ENCODE measurements around the gene FPR3. TPM values are rescaled to one million over a fixed set of nuclear protein-coding genes. Genes with fewer than 3 reads are reported as not detected.

FPR3 gene, protein sequence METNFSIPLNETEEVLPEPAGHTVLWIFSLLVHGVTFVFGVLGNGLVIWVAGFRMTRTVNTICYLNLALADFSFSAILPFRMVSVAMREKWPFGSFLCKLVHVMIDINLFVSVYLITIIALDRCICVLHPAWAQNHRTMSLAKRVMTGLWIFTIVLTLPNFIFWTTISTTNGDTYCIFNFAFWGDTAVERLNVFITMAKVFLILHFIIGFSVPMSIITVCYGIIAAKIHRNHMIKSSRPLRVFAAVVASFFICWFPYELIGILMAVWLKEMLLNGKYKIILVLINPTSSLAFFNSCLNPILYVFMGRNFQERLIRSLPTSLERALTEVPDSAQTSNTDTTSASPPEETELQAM
- polyA plus RNA-seq (2013, experiment 1 of 2), result not detected
- not detected for polyA plus RNA-seq (2013, experiment 2 of 2)

DNA sequence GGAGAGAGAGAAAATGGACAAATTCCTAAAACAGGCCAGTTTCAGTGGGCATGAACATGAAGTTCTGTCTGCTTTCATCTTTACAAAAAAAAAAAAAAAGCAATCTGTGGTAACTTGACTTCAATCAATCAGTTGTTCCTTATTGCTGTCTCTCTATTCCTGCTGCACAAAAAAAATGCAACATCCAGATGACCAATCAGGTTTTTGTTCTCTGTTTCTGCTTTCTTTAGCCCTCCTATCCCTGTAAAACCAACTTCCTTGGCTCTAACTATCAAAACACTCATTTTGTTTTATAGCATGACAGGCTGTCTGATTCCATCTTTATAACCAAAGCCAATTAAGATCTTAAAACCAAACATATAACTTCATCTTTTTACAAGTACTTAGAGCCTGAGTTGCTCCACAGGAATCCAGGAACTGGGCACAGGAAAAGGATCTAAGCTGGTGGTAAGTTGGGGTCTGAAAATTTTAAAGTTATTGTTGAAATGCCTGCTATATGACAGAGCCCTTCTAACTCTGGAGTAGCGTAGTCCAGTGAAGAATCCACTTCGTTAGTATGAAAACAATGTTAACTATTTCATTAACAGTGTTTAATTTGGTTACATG, at the start of gene FPR3:
FPR3 (plus strand) TSS at position 273 of the 606 bp plus-strand sequence. CDS start 28,592 bp downstream, outside the sequence.
- no peak within 1 kb of the TSS for H3K27ac ChIP-seq (ENCODE audit: low read depth, low read length, severe bottlenecking)
- H3K4me1 ChIP-seq (ENCODE audit: control insufficient read depth, insufficient read depth, low read length, poor library complexity, severe bottlenecking), result no peaks in the 10 kb centered on the region
- no peaks in the 10 kb centered on the region for H3K36me3 ChIP-seq (ENCODE audit: control insufficient read depth, insufficient read depth, low read length)
- 60% methylated on average over 1 of the region's 2 CpGs; no CpG with 5 or more reads in 1 of the 2 experiments for WGBS, 2 experiments (ENCODE audit: insufficient coverage in 2 of 2)
- H3K9me3 ChIP-seq (ENCODE audit: control insufficient read depth, low read length), result peaks cover 44% of the 10 kb centered on the region
- H3K4me3 ChIP-seq (ENCODE audit: extremely low read depth, insufficient read depth, low read length, poor library complexity, severe bottlenecking), result no peak within 1 kb of the TSS

DNA sequence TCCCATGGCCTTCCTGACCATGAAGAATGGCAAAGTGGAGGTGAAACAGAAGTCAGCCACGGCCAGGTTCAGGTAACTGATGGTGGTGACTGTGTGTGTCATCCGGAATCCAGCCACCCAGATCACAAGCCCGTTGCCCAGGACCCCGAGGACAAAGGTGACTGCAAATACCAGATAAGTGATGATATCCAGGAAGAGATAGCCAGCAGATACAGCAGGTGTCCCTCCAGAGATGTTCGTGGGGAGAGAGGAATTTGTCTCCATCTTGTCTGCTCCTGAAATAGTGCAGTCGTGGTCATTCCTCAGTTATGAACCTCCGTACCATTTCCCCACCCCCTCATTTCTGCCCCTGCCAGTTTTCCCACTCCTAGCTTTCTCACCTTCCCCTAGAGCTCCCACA, 48.2 kb upstream of the FPR3 start:
- Histone ChIP-seq H3K4me3 (ENCODE audit: extremely low read depth, insufficient read depth, low read length, poor library complexity, severe bottlenecking) (no peak overlapping the region), H3K36me3 (ENCODE audit: control insufficient read depth, insufficient read depth, low read length) (no peaks in the 10 kb centered on the region), H3K9me3 (ENCODE audit: control insufficient read depth, low read length) (no peaks in the 10 kb centered on the region), H3K4me1 (ENCODE audit: control insufficient read depth, insufficient read depth, low read length, poor library complexity, severe bottlenecking) (no peaks in the 10 kb centered on the region), H3K27ac (ENCODE audit: low read depth, low read length, severe bottlenecking) (no peak overlapping the region)
- 84 to 92% methylated on average over 6 to 7 of the region's 7 CpGs for WGBS, 2 experiments (ENCODE audit: insufficient coverage in 2 of 2)

DNA sequence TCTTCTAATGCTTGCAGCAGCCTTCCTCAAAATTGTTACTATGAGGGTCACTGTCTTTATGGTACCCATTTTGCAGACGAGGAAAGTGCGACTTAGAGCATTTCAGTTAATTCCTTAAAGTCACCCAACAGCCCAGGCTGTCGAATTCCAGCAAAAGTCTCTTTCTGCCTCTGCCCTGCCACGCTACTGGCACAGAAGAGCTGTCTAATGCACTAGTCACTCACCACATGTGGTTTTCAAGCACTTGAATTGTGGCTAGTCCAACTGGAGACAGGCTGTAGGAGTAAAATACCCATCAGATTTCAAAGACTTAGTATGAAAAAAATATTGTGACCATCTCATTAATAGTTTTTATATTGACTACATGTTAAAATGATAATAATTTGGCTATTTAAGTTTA, 45.0 kb upstream of the FPR3 start:
- 55 to 70% methylated on average over 2 to 4 of the region's 4 CpGs for WGBS, 2 experiments (ENCODE audit: insufficient coverage in 2 of 2)
- Histone ChIP-seq H3K4me3 (ENCODE audit: extremely low read depth, insufficient read depth, low read length, poor library complexity, severe bottlenecking) (no peak overlapping the region), H3K9me3 (ENCODE audit: control insufficient read depth, low read length) (no peaks in the 10 kb centered on the region), H3K36me3 (ENCODE audit: control insufficient read depth, insufficient read depth, low read length) (no peaks in the 10 kb centered on the region), H3K4me1 (ENCODE audit: control insufficient read depth, insufficient read depth, low read length, poor library complexity, severe bottlenecking) (no peaks in the 10 kb centered on the region), H3K27ac (ENCODE audit: low read depth, low read length, severe bottlenecking) (no peak overlapping the region)

DNA sequence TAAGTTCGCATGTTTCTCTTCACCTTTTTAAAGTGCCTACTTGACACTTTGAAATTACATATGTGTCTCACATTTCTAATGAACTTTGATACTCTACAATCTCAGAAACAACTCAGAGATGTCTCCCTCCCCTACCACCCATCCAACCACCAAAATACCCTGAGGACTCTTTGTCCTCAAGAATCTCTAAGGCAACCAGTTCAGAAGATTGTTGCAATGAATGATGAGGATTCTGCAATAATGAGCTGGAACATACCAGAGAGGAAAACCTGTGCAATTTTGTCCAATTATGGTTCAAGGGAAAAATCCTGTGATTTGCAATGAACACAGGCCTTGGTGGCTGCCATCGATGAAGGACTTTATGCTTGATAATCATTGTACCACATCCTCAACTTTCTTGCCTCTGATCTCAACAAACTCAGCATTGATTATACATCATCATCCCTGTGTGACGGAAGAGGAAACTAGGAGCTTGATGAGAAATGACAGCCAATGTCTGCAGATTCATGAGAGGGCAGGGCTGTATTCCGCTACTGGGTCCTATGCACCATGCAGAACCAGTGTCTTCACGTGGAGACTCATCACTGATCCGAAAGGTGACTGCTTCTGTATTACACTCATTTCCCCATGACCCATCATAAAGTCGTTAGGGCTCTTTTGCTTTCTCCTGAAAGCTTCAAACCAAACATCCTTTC, 44.4 kb upstream of the FPR3 start:
- Histone ChIP-seq H3K4me1 (ENCODE audit: control insufficient read depth, insufficient read depth, low read length, poor library complexity, severe bottlenecking) (no peaks in the 10 kb centered on the region), H3K9me3 (ENCODE audit: control insufficient read depth, low read length) (no peaks in the 10 kb centered on the region), H3K4me3 (ENCODE audit: extremely low read depth, insufficient read depth, low read length, poor library complexity, severe bottlenecking) (no peak overlapping the region), H3K36me3 (ENCODE audit: control insufficient read depth, insufficient read depth, low read length) (no peaks in the 10 kb centered on the region), H3K27ac (ENCODE audit: low read depth, low read length, severe bottlenecking) (no peak overlapping the region)
- 83 to 88% methylated on average over 4 to 5 of the region's 7 CpGs for whole genome bisulfite sequencing, 2 experiments (ENCODE audit: insufficient coverage in 2 of 2)

DNA sequence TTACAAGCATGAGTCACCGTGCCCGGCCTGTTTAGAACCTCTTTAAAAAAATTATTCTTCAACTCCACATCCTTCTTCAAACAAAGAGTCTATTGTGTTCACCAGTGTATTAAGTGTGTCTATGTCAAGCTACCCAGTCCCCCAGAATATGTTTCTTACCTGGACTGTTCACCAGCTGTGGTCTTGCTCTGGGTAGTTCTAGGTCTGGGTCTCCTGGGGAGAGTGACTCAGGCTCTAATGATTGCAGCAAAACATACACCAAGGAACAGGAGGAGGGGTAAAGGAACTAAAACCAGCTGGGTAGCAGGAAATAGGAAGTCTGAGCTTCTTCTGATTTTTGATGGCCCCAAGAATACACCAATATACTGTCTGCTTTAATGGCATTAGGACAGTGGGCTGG, 43.3 kb upstream of the FPR3 start, which contains the start of gene FPR1:
FPR1 (minus strand) TSS at position 224 of the 400 bp plus-strand sequence. CDS start 4,884 bp downstream, outside the sequence.
- Histone ChIP-seq H3K4me3 (ENCODE audit: extremely low read depth, insufficient read depth, low read length, poor library complexity, severe bottlenecking) (no peak within 1 kb of the TSS), H3K27ac (ENCODE audit: low read depth, low read length, severe bottlenecking) (no peak within 1 kb of the TSS), H3K4me1 (ENCODE audit: control insufficient read depth, insufficient read depth, low read length, poor library complexity, severe bottlenecking) (no peaks in the 10 kb centered on the region), H3K9me3 (ENCODE audit: control insufficient read depth, low read length) (peaks cover 11% of the 10 kb centered on the region), H3K36me3 (ENCODE audit: control insufficient read depth, insufficient read depth, low read length) (no peaks in the 10 kb centered on the region)
- WGBS, 2 experiments (ENCODE audit: insufficient coverage in 2 of 2), result 80% methylated on average over 1 of the region's 2 CpGs; no CpG with 5 or more reads in 1 of the 2 experiments

DNA sequence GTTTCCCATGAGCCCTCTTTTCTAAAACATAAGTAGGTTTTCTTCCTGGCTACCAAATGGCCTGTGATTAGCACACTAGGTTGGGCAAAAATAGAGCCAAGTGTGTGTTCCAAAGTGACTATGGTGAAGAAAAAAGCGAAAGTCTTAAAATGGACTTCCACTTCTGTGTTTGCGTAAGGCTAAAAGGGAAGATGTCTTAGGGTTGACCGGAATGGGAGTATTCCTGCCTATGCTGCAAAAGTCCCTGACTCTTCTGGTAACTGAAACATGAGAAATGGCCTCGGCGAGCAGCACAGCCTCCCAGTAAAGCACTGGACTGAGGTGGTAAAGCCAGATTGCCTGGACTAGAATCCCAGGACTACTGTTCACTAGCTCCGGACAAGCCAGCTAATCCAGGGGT, 40.8 kb upstream of the FPR3 start:
- H3K9me3 ChIP-seq (ENCODE audit: control insufficient read depth, low read length), result peaks cover 13% of the 10 kb centered on the region
- no peak overlapping the region for H3K27ac ChIP-seq (ENCODE audit: low read depth, low read length, severe bottlenecking)
- WGBS, 2 experiments (ENCODE audit: insufficient coverage in 2 of 2), result 85 to 90% methylated on average over 6 of the region's 6 CpGs
- no peak overlapping the region for H3K4me3 ChIP-seq (ENCODE audit: extremely low read depth, insufficient read depth, low read length, poor library complexity, severe bottlenecking)
- no peaks in the 10 kb centered on the region for H3K36me3 ChIP-seq (ENCODE audit: control insufficient read depth, insufficient read depth, low read length)
- no peaks in the 10 kb centered on the region for H3K4me1 ChIP-seq (ENCODE audit: control insufficient read depth, insufficient read depth, low read length, poor library complexity, severe bottlenecking)

DNA sequence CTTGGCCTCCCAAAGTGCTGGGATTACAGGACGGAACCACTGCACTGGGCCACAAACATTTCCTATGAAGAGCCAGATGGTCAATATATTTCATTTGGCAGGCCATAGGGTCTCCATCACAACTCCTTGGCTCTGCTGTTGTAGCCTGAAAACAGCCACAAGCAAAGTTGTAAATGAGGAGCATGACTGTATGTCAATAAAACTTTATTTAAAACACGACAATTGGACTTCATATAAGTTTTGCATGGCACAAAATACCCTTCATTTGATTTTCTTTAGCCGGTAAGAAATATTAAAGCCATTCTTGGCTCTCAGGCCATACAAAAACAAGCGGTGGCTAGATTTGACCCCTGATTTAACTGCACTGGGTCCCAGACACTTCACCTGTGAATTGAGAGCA, 40.2 kb upstream of the FPR3 start:
- H3K36me3 ChIP-seq (ENCODE audit: control insufficient read depth, insufficient read depth, low read length), result no peaks in the 10 kb centered on the region
- H3K4me1 ChIP-seq (ENCODE audit: control insufficient read depth, insufficient read depth, low read length, poor library complexity, severe bottlenecking), result no peaks in the 10 kb centered on the region
- peaks cover 13% of the 10 kb centered on the region for H3K9me3 ChIP-seq (ENCODE audit: control insufficient read depth, low read length)
- no peak overlapping the region for H3K4me3 ChIP-seq (ENCODE audit: extremely low read depth, insufficient read depth, low read length, poor library complexity, severe bottlenecking)
- 75 to 86% methylated on average over 2 to 4 of the region's 4 CpGs for WGBS, 2 experiments (ENCODE audit: insufficient coverage in 2 of 2)
- no peak overlapping the region for H3K27ac ChIP-seq (ENCODE audit: low read depth, low read length, severe bottlenecking)

DNA sequence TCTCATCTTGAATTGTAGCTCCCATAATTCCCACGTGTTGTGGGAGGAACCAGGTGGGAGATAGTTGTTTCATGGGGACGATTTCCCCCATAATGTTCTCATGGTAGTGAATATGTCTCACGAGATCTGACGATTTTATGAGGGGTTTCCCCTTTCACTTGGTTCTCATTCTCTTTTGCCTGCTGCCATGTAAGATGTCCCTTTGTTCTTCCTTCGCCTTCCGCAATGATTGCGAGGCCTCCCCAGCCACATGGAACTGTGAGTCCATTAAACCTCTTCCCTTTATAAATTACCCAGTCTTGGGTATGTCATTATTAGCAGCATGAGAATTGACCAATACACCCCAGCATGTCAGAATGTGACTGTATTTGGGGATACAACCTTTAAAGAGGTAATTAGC, 39.4 kb upstream of the FPR3 start:
- H3K36me3 ChIP-seq (ENCODE audit: control insufficient read depth, insufficient read depth, low read length), result no peaks in the 10 kb centered on the region
- WGBS, 2 experiments (ENCODE audit: insufficient coverage in 2 of 2), result 77 to 85% methylated on average over 5 to 6 of the region's 7 CpGs
- H3K27ac ChIP-seq (ENCODE audit: low read depth, low read length, severe bottlenecking), result no peak overlapping the region
- no peaks in the 10 kb centered on the region for H3K4me1 ChIP-seq (ENCODE audit: control insufficient read depth, insufficient read depth, low read length, poor library complexity, severe bottlenecking)
- no peak overlapping the region for H3K4me3 ChIP-seq (ENCODE audit: extremely low read depth, insufficient read depth, low read length, poor library complexity, severe bottlenecking)
- H3K9me3 ChIP-seq (ENCODE audit: control insufficient read depth, low read length), result peaks cover 13% of the 10 kb centered on the region

DNA sequence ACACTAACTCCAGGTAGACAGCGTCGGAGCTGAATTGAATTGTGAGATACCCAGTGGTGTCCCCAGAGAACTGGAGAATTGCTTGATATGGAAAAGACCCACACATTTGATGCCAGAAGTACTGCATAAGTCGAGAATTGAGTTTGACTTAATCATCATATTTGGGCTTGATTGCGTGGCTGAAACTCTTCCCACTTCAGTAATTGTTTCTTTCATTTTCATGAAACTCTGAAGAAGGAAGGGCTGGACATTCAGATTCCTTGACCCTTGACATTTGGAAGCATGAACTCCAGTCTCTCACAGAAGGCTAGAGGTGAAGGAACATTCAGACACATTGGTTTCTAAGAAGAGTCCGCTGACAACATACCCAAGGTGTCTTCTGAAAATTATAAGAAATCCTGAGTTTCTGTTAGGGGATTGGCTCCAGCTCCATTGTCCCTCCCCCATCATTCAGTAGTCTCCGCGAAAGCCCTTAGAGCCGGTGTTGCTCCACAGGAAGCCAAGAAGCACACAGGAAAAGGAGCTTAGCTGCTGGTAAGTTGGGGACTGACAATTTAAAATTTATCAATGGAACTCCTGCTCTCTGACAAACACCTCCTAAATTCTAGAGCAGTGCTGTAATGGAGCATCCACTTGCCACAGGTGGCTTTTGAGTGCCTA, 34.1 kb upstream of the FPR3 start, which contains the start of gene FPR2:
FPR2 (plus strand) TSS at position 484 of the 660 bp plus-strand sequence. CDS start 7,479 bp downstream, outside the sequence.
- no peaks in the 10 kb centered on the region for H3K36me3 ChIP-seq (ENCODE audit: control insufficient read depth, insufficient read depth, low read length)
- WGBS, 2 experiments (ENCODE audit: insufficient coverage in 2 of 2), result 70 to 91% methylated on average over 2 to 5 of the region's 8 CpGs
- no peak within 1 kb of the TSS for H3K4me3 ChIP-seq (ENCODE audit: extremely low read depth, insufficient read depth, low read length, poor library complexity, severe bottlenecking)
- H3K9me3 ChIP-seq (ENCODE audit: control insufficient read depth, low read length), result peaks cover 10% of the 10 kb centered on the region
- no peak within 1 kb of the TSS for H3K27ac ChIP-seq (ENCODE audit: low read depth, low read length, severe bottlenecking)
- H3K4me1 ChIP-seq (ENCODE audit: control insufficient read depth, insufficient read depth, low read length, poor library complexity, severe bottlenecking), result no peaks in the 10 kb centered on the region

DNA sequence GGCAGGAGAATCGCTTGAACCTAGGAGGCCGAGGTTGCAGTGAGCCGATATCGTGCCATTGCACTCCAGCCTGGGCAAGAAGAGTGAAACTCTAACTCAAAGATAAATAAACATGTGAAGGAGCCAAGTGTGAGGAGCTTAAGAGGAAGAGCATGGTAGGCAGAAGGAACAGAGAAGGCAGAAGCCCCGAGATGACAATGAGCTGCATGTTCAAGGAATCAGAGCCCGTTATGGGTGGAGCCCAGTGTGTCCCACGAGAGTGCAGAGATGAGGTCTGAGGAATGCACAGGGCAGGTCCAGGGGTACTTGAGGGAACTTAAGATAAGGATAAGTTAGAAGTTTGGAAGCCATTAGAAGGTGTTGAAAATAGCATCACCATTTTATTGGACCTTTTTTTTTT, 33.3 kb upstream of the FPR3 start:
- no peaks in the 10 kb centered on the region for H3K36me3 ChIP-seq (ENCODE audit: control insufficient read depth, insufficient read depth, low read length)
- no peak overlapping the region for H3K4me3 ChIP-seq (ENCODE audit: extremely low read depth, insufficient read depth, low read length, poor library complexity, severe bottlenecking)
- no peaks in the 10 kb centered on the region for H3K4me1 ChIP-seq (ENCODE audit: control insufficient read depth, insufficient read depth, low read length, poor library complexity, severe bottlenecking)
- peaks cover 2% of the 10 kb centered on the region for H3K9me3 ChIP-seq (ENCODE audit: control insufficient read depth, low read length)
- 79 to 87% methylated on average over 3 to 5 of the region's 7 CpGs for WGBS, 2 experiments (ENCODE audit: insufficient coverage in 2 of 2)
- no peak overlapping the region for H3K27ac ChIP-seq (ENCODE audit: low read depth, low read length, severe bottlenecking)

Data from mesodermal cell (in vitro differentiated cells).